Activated CD8-positive, alpha-beta memory T cell treated with anti-CD3 and anti-CD28 coated beads, Interleukin-2, amount 50 U/mL, for 48 hours (primary cell): ENCODE measurements around the gene MAPRE2.

Experiments used
- DNase-seq: peaks from one replicate; pipeline ENCODE4 v3.0.0-alpha.2; 2020

The MAPRE2 gene

GRCh38 chr18:35186291-35187034, 145.2 kb downstream of the MAPRE2 start:
- DNase-seq = no peak

DNA sequence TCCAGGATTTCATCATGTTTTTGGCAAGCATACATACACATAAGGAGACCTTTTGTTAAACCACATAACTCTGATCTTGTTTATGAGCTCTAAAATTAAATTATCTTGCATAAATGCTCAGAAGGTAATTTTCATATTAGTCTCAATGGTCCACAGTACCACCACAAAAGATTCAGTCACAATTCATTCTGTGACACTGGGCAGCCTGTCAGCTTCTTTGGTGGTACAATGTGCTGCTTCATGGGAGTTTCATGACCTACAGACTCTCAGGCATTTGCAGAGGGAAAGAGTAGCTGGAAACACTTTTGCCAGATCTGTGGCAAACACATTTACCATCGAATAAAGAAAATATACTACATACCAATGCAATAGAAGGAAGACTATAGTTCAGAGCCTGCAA, 148.3 kb downstream of the MAPRE2 start:
- no peak for DNase-seq

DNA sequence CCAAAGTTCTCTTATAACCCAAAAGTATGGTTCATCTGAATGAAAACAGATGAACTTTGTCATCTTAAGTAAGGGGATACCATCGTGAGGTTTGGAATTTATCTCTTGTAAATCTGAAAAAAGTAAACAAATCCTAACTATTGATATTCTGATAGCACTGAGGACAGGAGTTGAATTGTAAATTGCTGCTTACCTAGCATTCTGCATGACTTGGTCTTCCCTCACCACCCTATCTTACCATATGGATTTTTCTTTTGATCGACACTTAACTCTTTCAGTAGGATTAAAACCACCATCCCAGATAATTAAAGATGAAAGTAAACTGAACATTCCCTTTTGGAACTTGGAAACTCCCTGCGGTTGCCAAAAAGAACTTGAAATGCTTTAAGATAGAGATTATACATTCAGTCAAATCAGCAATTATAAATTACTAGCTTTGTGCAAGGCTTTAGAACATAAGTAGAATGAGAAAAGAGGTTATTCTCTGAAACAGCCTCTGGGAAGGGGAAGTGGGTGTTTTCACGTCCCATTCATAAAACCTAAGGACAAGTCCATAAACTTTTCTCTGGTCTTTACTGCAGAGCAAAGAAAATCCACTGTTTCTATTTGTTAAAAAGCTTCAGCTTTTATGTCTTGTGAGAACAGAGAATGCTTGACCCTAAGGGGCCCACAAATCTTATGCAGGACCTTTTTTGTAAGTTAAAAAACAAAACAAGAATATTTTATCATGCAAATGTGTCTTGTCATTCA, 149.9 kb downstream of the MAPRE2 start:
- no peak for DNase-seq

DNA sequence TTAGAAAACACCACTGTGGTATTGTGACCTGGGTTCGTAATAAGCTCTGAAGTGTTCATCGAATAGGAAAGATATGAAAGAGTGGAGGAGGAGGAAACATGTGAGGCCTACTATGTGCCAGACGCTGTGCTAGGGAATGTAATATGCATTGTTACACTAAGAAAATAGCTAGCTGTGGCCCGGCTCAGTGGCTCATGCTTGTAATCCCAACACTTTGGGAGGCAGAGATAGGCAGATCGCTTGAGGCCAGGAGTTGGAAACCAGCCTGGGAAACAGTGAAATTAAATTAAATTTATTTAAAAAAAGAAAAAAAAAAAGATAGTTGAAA, 150.4 kb downstream of the MAPRE2 start:
- no peak for DNase-seq

DNA sequence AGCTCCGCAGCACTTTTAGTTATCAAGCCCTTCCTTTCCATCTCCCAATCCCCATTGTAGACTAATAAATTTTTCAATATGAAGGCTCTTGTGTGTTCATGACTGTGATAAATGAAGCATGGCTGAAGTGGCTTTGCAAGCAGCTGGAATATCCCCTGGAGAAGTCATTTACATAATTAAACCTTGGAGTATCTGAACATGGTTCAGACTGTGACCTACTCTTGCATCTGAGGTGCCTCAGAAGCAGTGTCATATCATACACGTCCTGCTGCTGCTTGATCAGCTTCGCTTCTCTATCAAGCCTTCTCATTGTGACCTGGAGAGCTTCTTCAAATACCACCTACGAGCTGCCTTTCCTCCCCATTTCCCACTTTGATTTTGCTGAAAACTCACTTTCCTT, 151.2 kb downstream of the MAPRE2 start:
- no peak for DNase-seq
